Thyroid gland (tissue), 4 donors: ENCODE results near the gene EMP1.

Experiments
- POLR2A ChIP-seq, 2 donors: fragments of 450-650 bp; IDR thresholded peaks; one replicate each; pipeline ENCODE4 v1.6.1; 2017; ENCODE audit warnings: antibody characterized with exemption in 2 of 2, mild to moderate bottlenecking in 2 of 2, moderate library complexity in 1 of 2
- TF ChIP-seq, protein P1 (sequence below), 6 experiments: fragments of 200-600 bp in 3 of 6; fragments of 450-650 bp in 3 of 6; sonication (generic) in 3 of 6; IDR thresholded peaks; one replicate each; pipeline ENCODE4 v1.5.1; 2016 to 2019; ENCODE audit warnings: antibody characterized with exemption in 6 of 6, mild to moderate bottlenecking in 2 of 6, inconsistent platforms in 1 of 6, moderate library complexity in 1 of 6

DNA sequence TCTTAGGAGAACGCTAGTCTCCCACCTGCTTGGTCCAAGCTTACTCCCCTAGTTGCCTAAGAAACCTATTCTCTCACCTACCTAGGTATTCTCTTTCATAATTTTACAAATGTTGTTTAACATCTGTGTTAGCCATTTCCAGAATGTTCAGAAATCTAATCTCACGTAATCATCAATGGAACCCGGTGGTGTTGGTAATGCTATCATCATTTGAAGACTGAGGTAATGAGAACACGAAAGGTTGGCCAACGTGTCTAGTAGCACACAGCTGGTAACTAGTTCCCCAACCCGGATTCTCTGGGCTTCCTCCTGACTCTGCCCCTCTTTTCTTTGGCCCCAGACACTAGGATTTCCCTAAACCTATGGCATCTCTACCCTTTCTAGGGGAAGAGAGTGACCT is 43.8 kb upstream of the EMP1 start:
- TF ChIP-seq, protein P1, sequence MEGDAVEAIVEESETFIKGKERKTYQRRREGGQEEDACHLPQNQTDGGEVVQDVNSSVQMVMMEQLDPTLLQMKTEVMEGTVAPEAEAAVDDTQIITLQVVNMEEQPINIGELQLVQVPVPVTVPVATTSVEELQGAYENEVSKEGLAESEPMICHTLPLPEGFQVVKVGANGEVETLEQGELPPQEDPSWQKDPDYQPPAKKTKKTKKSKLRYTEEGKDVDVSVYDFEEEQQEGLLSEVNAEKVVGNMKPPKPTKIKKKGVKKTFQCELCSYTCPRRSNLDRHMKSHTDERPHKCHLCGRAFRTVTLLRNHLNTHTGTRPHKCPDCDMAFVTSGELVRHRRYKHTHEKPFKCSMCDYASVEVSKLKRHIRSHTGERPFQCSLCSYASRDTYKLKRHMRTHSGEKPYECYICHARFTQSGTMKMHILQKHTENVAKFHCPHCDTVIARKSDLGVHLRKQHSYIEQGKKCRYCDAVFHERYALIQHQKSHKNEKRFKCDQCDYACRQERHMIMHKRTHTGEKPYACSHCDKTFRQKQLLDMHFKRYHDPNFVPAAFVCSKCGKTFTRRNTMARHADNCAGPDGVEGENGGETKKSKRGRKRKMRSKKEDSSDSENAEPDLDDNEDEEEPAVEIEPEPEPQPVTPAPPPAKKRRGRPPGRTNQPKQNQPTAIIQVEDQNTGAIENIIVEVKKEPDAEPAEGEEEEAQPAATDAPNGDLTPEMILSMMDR (IDR thresholded peaks at IDR 0.05) = no peak
- TF ChIP-seq POLR2A (IDR thresholded peaks at IDR 0.05) = no peak
